HEK293T (cell line): ENCODE data around the gene DTNB.

Source experiments
- CTCF ChIA-PET: fragments of 350-600 bp; formaldehyde crosslinking; extraction: SDS; loops from one replicate; lab custom pipeline; 2021; ENCODE audit warnings: antibody characterized with exemption, inconsistent platforms; lab: Yijun Ruan, JAX
- POLR2A ChIA-PET: fragments of 350-600 bp; formaldehyde crosslinking; extraction: SDS; loops from one replicate; lab custom pipeline; 2020; ENCODE audit warnings: antibody characterized with exemption, inconsistent platforms; lab: Yijun Ruan, JAX
- DNase-seq: peaks from one replicate; pipeline ENCODE4 v3.0.0; 2012; ENCODE audit warnings: mixed read lengths; ENCODE audit errors: extremely low spot score
- ARNT ChIP-seq: fragments of 450-650 bp; IDR thresholded peaks from 2 replicates; pipeline ENCODE4 v1.6.1; 2017; ENCODE audit warnings: mild to moderate bottlenecking
- BHLHE40 ChIP-seq: fragments of 450-650 bp; IDR thresholded peaks from 2 replicates; pipeline ENCODE4 v1.6.1; 2016; ENCODE audit warnings: mild to moderate bottlenecking, moderate library complexity, borderline replicate concordance
- CTBP1 ChIP-seq: fragments of 450-650 bp; IDR thresholded peaks from 2 replicates; pipeline ENCODE4 v1.6.1; 2016; ENCODE audit warnings: borderline replicate concordance
- ELF4 ChIP-seq: fragments of 450-650 bp; IDR thresholded peaks from 2 replicates; pipeline ENCODE4 v1.6.1; 2017; ENCODE audit warnings: antibody characterized with exemption
- FOXA1 ChIP-seq: fragments of 450-650 bp; IDR thresholded peaks from 2 replicates; pipeline ENCODE4 v1.6.1; 2016; ENCODE audit warnings: mild to moderate bottlenecking
- FOXK2 ChIP-seq: fragments of 450-650 bp; IDR thresholded peaks from 2 replicates; pipeline ENCODE4 v1.6.1; 2016; ENCODE audit warnings: mild to moderate bottlenecking
- FOXM1 ChIP-seq: fragments of 450-650 bp; IDR thresholded peaks from 2 replicates; pipeline ENCODE4 v1.6.1; 2017; ENCODE audit warnings: mild to moderate bottlenecking, borderline replicate concordance
- HDGF ChIP-seq: fragments of 450-650 bp; IDR thresholded peaks from 2 replicates; pipeline ENCODE4 v1.6.1; 2017; ENCODE audit warnings: antibody characterized with exemption, borderline replicate concordance
- L3MBTL2 ChIP-seq: fragments of 450-650 bp; conservative IDR thresholded peaks from 2 replicates; pipeline ENCODE4 v1.6.1; 2016; ENCODE audit warnings: mild to moderate bottlenecking
- LEF1 ChIP-seq: fragments of 450-650 bp; IDR thresholded peaks from 2 replicates; pipeline ENCODE4 v1.6.1; 2017; ENCODE audit warnings: mild to moderate bottlenecking, borderline replicate concordance
- NFRKB ChIP-seq: fragments of 450-650 bp; IDR thresholded peaks from 2 replicates; pipeline ENCODE4 v1.6.1; 2016; ENCODE audit warnings: mild to moderate bottlenecking, moderate library complexity
- SP1 ChIP-seq: fragments of 450-650 bp; IDR thresholded peaks from 2 replicates; pipeline ENCODE4 v1.6.1; 2017
- SUZ12 ChIP-seq: fragments of 450-650 bp; IDR thresholded peaks from 2 replicates; pipeline ENCODE4 v1.6.1; 2016; ENCODE audit warnings: mild to moderate bottlenecking
- TARDBP ChIP-seq: fragments of 450-650 bp; IDR thresholded peaks from 2 replicates; pipeline ENCODE4 v1.6.1; 2016
- ZNF384 ChIP-seq: fragments of 450-650 bp; IDR thresholded peaks from 2 replicates; pipeline ENCODE4 v1.6.1; 2016
- TF ChIP-seq, protein P1 (sequence below): fragments of 450-650 bp; IDR thresholded peaks from 2 replicates; pipeline ENCODE4 v1.6.1; 2016

DTNB gene

DNA sequence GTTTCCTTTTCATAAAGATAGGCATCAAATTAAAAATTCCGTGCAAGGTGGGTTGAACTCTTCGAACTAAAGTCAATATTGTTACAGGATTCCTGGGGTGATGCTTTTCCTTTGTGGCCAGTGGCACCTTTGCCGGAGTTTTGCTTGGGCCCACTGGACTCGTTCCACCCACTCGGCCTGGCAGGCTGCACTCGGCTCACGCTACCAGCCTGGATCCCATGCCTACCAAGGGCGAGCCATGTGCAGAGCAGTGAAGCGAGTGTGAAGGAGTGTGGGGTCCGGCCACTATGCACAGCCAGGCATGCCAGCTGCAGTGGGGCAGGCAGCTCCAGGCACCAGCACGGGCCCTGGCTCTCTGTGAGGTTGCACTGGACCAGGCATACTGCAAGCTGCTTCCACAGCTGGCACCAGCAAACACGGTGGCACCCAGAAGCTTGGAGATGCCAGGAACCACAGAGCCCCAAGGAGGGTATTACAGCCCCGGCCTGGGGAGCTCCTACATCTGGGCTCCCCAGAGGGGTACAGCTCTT lies 83.6 kb downstream of the DTNB start:
- POLR2A ChIA-PET, result no interaction called here
- CTCF ChIA-PET, result interaction anchor here (1.1 kb wide), 1 partner anchor 17 kb away, joined by 3 read pairs; no protein-coding TSS in a partner anchor
- no peak for DNase-seq
- TF ChIP-seq HDGF (no peak), ARNT (no peak), TARDBP (no peak), SUZ12 (no peak), FOXK2 (no peak), LEF1 (no peak), FOXM1 (no peak), L3MBTL2 (no peak), ZNF384 (no peak)

DNA sequence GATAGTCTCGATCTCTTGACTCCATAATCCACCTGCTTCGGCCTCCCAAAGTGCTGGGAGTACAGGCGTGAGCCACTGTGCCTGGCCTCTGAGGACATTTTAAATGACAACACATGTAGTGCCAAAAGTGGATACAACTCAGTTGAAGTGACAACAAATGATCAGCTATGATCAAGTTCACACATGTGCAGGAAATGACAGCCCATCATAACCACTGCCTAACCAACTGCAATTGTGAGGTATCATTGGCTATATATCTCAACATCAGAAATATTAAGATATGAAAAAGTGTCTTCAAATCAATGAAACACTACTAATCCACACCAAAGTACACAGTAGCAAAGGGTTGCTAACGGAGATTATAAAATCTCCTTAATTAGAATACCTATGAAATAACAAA lies 84.8 kb downstream of the DTNB start:
- POLR2A ChIA-PET, result no interaction called here
- TF ChIP-seq SP1 (no peak), NFRKB (no peak), L3MBTL2 (no peak), FOXK2 (no peak), ZNF384 (no peak), ARNT (no peak), LEF1 (no peak), BHLHE40 (no peak), FOXM1 (no peak), ELF4 (no peak), TARDBP (no peak), FOXA1 (no peak), HDGF (no peak), SUZ12 (no peak), CTBP1 (no peak)
- TF ChIP-seq, protein P1, sequence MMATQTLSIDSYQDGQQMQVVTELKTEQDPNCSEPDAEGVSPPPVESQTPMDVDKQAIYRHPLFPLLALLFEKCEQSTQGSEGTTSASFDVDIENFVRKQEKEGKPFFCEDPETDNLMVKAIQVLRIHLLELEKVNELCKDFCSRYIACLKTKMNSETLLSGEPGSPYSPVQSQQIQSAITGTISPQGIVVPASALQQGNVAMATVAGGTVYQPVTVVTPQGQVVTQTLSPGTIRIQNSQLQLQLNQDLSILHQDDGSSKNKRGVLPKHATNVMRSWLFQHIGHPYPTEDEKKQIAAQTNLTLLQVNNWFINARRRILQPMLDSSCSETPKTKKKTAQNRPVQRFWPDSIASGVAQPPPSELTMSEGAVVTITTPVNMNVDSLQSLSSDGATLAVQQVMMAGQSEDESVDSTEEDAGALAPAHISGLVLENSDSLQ, result no peak
- CTCF ChIA-PET, result no interaction called here
- DNase-seq, result no peak

DNA sequence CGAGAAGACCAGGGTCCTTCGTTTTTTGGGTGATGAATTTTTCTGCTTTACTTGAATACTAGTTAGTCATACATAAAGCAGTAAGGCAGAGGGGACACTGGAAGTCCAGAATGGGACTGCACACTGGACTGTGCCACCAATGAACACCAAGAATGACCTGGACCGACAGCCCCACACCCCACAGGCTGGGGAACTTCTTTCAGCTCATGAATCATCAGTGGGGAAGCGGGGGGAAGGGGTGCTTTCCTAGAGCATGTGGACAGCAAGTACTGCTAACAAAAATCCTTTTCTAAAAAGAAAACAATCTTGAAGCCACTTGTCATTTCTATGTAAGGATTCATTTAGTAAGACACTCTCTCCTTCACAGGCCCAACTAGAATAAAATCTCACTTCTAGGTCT lies 86.0 kb downstream of the DTNB start:
- POLR2A ChIA-PET, result no interaction called here
- DNase-seq, result no peak
- CTCF ChIA-PET, result no interaction called here

DNA sequence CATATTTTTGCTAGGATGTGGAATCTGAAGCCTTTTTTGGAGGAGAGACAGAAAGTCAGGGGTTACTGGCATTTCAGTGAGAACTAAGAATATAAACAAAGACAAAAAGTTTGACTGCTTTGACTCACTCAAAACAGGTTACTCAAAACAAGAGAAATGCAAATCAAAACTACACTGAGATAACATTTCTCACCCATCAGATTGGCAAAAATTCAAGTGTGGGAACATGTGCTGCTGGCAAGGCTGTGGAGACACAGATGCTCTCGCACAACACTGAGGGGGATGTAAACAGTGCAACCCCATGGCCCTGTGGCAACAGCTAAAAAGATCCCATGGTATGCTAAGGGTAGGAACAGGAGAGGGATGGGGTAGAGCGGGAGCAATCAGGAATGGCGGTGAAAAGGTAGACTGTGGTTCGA lies 86.6 kb downstream of the DTNB start:
- ChIA-PET POLR2A (no interaction called here), CTCF (no interaction called here)
- no peak for DNase-seq
- TF ChIP-seq, protein P1, result no peak
- no peak for TF ChIP-seq TARDBP
- no peak for TF ChIP-seq HDGF
- TF ChIP-seq FOXA1, result no peak
- TF ChIP-seq ELF4, result no peak
- TF ChIP-seq SP1, result no peak
- TF ChIP-seq L3MBTL2, result no peak
- TF ChIP-seq CTBP1, result no peak
- no peak for TF ChIP-seq NFRKB

More for the DNA sequence above, 86.0 kb downstream of the DTNB start:
- TF ChIP-seq SP1 (no peak), NFRKB (no peak), ELF4 (no peak), ARNT (no peak)

DNA sequence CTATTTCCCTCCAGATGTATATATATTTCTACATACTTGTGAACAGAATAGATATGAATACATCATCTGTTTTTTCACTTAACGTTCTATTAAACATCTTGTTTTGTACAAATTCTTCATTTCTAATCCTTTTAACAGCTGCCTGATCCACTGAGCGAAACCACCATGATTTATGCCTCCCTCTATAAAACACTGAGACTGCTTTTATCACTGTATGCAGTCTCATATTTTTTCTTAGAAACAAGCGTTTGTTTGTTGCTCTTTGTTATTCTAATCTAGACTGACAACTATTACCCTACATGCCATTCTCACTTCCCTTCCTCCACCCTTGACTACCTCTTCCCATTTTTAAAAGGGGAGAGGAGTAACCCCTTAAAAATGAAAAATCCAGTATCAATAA lies 88.2 kb downstream of the DTNB start:
- ChIA-PET POLR2A (no interaction called here), CTCF (no interaction called here)
- no peak for DNase-seq
- TF ChIP-seq TARDBP (no peak), SUZ12 (no peak), HDGF (no peak), NFRKB (no peak), ARNT (no peak)
- TF ChIP-seq, protein P1, result peak; percentile 91

DNA sequence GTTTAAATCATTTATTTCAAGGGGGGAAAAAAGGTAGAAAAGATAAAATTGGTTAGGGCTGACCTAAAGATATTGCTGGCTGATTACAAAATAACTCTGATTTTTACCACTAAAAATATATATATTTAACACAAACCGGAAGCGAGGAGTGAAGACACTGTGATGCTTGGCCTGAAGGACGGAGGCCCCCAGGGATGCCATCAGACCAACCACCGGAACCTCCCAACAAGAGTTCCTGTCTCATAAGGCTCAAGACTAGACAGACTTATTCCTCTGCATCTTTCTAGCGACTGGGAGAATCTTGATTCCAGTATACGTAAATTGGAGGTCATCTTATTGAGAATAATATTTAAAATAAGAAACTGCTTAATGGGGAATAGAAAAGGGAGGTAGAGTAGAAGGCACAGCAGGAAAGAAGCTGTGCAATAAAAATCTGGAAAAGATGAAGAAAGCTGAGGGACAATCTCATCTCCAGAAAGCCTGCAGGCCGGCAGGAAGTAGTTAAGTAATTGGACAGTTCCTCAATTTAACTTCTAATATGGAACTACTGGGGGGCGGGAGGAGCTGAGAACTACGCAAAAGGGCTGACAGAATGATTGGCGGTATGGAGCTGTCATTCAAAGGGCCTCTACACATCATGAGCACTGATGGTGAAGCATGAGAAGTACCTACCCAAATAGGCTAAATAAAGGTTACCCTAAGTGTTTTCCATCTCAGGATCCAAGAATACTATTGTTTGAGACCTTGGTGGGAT lies 91.1 kb downstream of the DTNB start:
- POLR2A ChIA-PET, result no interaction called here
- CTCF ChIA-PET, result no interaction called here
- DNase-seq, result no peak
- no peak for TF ChIP-seq ARNT
- TF ChIP-seq FOXK2, result no peak
- TF ChIP-seq, protein P1, result peak; percentile 51
- no peak for TF ChIP-seq FOXA1
- TF ChIP-seq CTBP1, result no peak
- no peak for TF ChIP-seq BHLHE40
- TF ChIP-seq SUZ12, result no peak
